K562 (cell line): Measurements from ENCODE around the gene C6orf62. TPM values are rescaled to one million over a fixed set of nuclear protein-coding genes. Genes with fewer than 3 reads are reported as not detected.
A peak's percentile ranks its signal among the peaks of the same experiment; 100 is the strongest.

Source experiments
- ATAC-seq: fragments of 200-7000 bp; cut with Tn5 transposase; 3 replicates; pipeline ENCODE4 v1.9.1; 2020; ENCODE audit warnings: moderate library complexity
- BruUV-seq: library from RNA; stranded (reverse); fragments of 400-500 nt; replicated peaks from 2 replicates; lab custom pipeline; 2021; lab: Mats Ljungman, UMichigan
- CTCF ChIA-PET: fragments of 300-600 bp; formaldehyde crosslinking; extraction: SDS; loops from one replicate; lab custom pipeline; 2021; ENCODE audit warnings: low intra/inter-chr PET ratio; lab: Yijun Ruan, JAX
- POLR2A ChIA-PET: fragments of 300-600, 350-650 bp; sonication (Branson Sonifier 250); formaldehyde crosslinking; extraction: SDS; loops from one replicate; lab custom pipeline; 2021; ENCODE audit warnings: antibody characterized with exemption, inconsistent platforms; lab: Yijun Ruan, JAX
- DNase-seq, 4 experiments: peaks; one replicate each; pipeline versions ENCODE4 v3.0.0 to v3.0.0-alpha.2; 2011 to 2018; ENCODE audit warnings: low spot score in 3 of 4, mixed read lengths in 3 of 4; ENCODE audit errors: extremely low read depth in 1 of 4
- FAIRE-seq: peaks from 2 replicates; lab custom pipeline; 2011; peaks lifted over from hg19 to GRCh38; lab: Jason Lieb, UNC
- H2AFZ ChIP-seq: 2 replicates; pipeline ENCODE4 v1.6.0; 2011; ENCODE audit warnings: low read depth, low read length, control low read depth, inconsistent platforms
- H3K27ac ChIP-seq: fragments of 200-600 bp; 3 replicates; pipeline ENCODE4 v1.8.0; 2011; ENCODE audit warnings: low read depth, mild to moderate bottlenecking, control low read depth, inconsistent platforms, low read length, moderate library complexity, mixed read lengths; ENCODE audit errors: extremely low read depth
- H3K27me3 ChIP-seq, 2 experiments: fragments of 300-600 bp in 1 of 2; 2 replicates in 1 of 2; 3 replicates in 1 of 2; pipeline versions ENCODE4 v1.6.0 to v1.8.0; 2011; ENCODE audit warnings: inconsistent platforms in 2 of 2, low read length in 2 of 2, mild to moderate bottlenecking in 1 of 2, mixed read lengths in 1 of 2, moderate library complexity in 1 of 2; ENCODE audit not compliant: control insufficient read depth in 2 of 2, insufficient read depth in 2 of 2
- H3K36me3 ChIP-seq: fragments of 300-600 bp; 3 replicates; pipeline ENCODE4 v1.8.0; 2011; ENCODE audit warnings: mild to moderate bottlenecking, low read length, inconsistent platforms; ENCODE audit not compliant: control insufficient read depth, insufficient read depth
- H3K4me1 ChIP-seq, 2 experiments: fragments of 200-600 bp in 1 of 2; replicated peaks in 1 of 2; 2 replicates in 1 of 2; 3 replicates in 1 of 2; pipeline versions ENCODE4 v1.5.1 to v1.8.0; 2011; ENCODE audit warnings: inconsistent platforms in 2 of 2, low read length in 2 of 2, mild to moderate bottlenecking in 1 of 2, mixed read lengths in 1 of 2, moderate library complexity in 1 of 2; ENCODE audit not compliant: control insufficient read depth in 2 of 2, insufficient read depth in 2 of 2
- H3K4me2 ChIP-seq: 2 replicates; pipeline ENCODE4 v1.6.1; 2011; ENCODE audit warnings: low read length, control low read depth, inconsistent platforms, mixed read lengths; ENCODE audit not compliant: insufficient read depth
- H3K4me3 ChIP-seq: fragments of 200-600 bp; sonication (generic), shearing (Covaris generic); 2 replicates; pipeline ENCODE4 v1.5.1; 2016; ENCODE audit warnings: control low read depth, inconsistent platforms
- H3K79me2 ChIP-seq: fragments of 200-600 bp; 3 replicates; pipeline ENCODE4 v1.8.0; 2011; ENCODE audit warnings: low read length, inconsistent platforms; ENCODE audit not compliant: control insufficient read depth, insufficient read depth
- H3K9ac ChIP-seq, 2 experiments: 2 replicates each; pipeline versions ENCODE4 v1.6.0 to v1.6.1; 2011; ENCODE audit warnings: low read depth in 2 of 2, low read length in 2 of 2, control low read depth in 1 of 2, inconsistent platforms in 1 of 2, mild to moderate bottlenecking in 1 of 2, mixed read lengths in 1 of 2; ENCODE audit not compliant: insufficient read depth in 1 of 2
- H3K9me1 ChIP-seq: one replicate; pipeline ENCODE4 v1.6.0; 2011; ENCODE audit warnings: inconsistent platforms, mild to moderate bottlenecking, low read length, moderate library complexity; ENCODE audit not compliant: control insufficient read depth, insufficient read depth
- H3K9me3 ChIP-seq: replicated peaks from 2 replicates; pipeline ENCODE4 v1.5.1; 2011; ENCODE audit warnings: low read depth, low read length, inconsistent platforms; ENCODE audit not compliant: control insufficient read depth, insufficient read depth
- H4K20me1 ChIP-seq: replicated peaks from 2 replicates; pipeline ENCODE4 v1.6.1; 2011; ENCODE audit warnings: low read length, inconsistent platforms, mixed read lengths; ENCODE audit not compliant: control insufficient read depth, insufficient read depth
- ATF4 ChIP-seq: fragments of 450-650 bp; formaldehyde crosslinking; IDR thresholded peaks from 2 replicates; pipeline ENCODE4 v1.4.0; 2022; ENCODE audit warnings: mild to moderate bottlenecking, moderate library complexity
- DEAF1 ChIP-seq: fragments of 450-650 bp; formaldehyde crosslinking; IDR thresholded peaks from 2 replicates; pipeline ENCODE4 v1.4.0; 2020; ENCODE audit warnings: mild to moderate bottlenecking, moderate library complexity
- GATAD2B ChIP-seq: fragments of 450-650 bp; IDR thresholded peaks from 2 replicates; pipeline ENCODE4 v1.6.1; 2017; ENCODE audit warnings: mild to moderate bottlenecking, borderline replicate concordance
- LCOR ChIP-seq: sonication (generic); formaldehyde crosslinking; IDR thresholded peaks from 2 replicates; pipeline ENCODE4 v1.8.0; 2022; ENCODE audit warnings: mild to moderate bottlenecking, missing genetic modification reagents
- PHF8 ChIP-seq: fragments of 200-600 bp; sonication (generic); IDR thresholded peaks from 2 replicates; pipeline ENCODE4 v1.6.1; 2012; ENCODE audit warnings: mixed run types, mild to moderate bottlenecking, inconsistent platforms, low read length, moderate library complexity, borderline replicate concordance
- RAD21 ChIP-seq, 2 experiments: fragments of 250-450 bp in 1 of 2; fragments of 450-650 bp in 1 of 2; sonication (Bioruptor Pico) in 1 of 2; formaldehyde crosslinking in 1 of 2; IDR thresholded peaks in 1 of 2; conservative IDR thresholded peaks in 1 of 2; 2 replicates each; pipeline versions ENCODE4 v1.4.0 to v1.8.0; 2020 to 2022; ENCODE audit warnings: mild to moderate bottlenecking in 2 of 2, moderate library complexity in 1 of 2
- SETDB1 ChIP-seq: IDR thresholded peaks from one replicate; pipeline ENCODE4 v1.6.1; 2012; ENCODE audit warnings: low read length, control low read depth, inconsistent platforms
- SIN3B ChIP-seq: fragments of 450-650 bp; IDR thresholded peaks from 2 replicates; pipeline ENCODE4 v1.6.1; 2017; ENCODE audit warnings: low read depth, mild to moderate bottlenecking, moderate library complexity
- SMC3 ChIP-seq: conservative IDR thresholded peaks from 2 replicates; pipeline ENCODE4 v1.6.1; 2011; ENCODE audit warnings: low read depth, low read length, improper control_type of control experiment; ENCODE audit not compliant: insufficient read depth
- THAP7 ChIP-seq: fragments of 250-450 bp; sonication (Bioruptor Pico); IDR thresholded peaks from 2 replicates; pipeline ENCODE4 v1.5.0; 2021
- YY1 ChIP-seq, 3 experiments: IDR thresholded peaks; 2 replicates each; pipeline ENCODE4 v1.6.1; 2011; ENCODE audit warnings: low read length in 2 of 3, mild to moderate bottlenecking in 2 of 3, moderate library complexity in 2 of 3, borderline replicate concordance in 1 of 3, control low read depth in 1 of 3, low read depth in 1 of 3; ENCODE audit not compliant: insufficient read depth in 3 of 3, insufficient replicate concordance in 2 of 3, control insufficient read depth in 1 of 3, insufficient read length in 1 of 3; ENCODE audit errors: extremely low read depth in 1 of 3
- ZBTB17 ChIP-seq: fragments of 450-650 bp; formaldehyde crosslinking; IDR thresholded peaks from 2 replicates; pipeline ENCODE4 v1.4.0; 2020; ENCODE audit warnings: mild to moderate bottlenecking
- ZFP1 ChIP-seq: fragments of 450-650 bp; formaldehyde crosslinking; IDR thresholded peaks from 2 replicates; pipeline ENCODE4 v1.4.0; 2020; ENCODE audit warnings: mild to moderate bottlenecking, mixed read lengths
- ZFP91 ChIP-seq: sonication (generic); formaldehyde crosslinking; IDR thresholded peaks from 2 replicates; pipeline ENCODE4 v1.8.0; 2022; ENCODE audit warnings: mild to moderate bottlenecking, missing genetic modification reagents
- ZNF668 ChIP-seq: fragments of 250-450 bp; sonication (Bioruptor Pico); IDR thresholded peaks from 2 replicates; pipeline ENCODE4 v1.8.0; 2022; ENCODE audit warnings: mild to moderate bottlenecking, inconsistent platforms
- WGBS: fragments of 100-300 bp; shearing (Covaris generic); methylation state at CpG from one replicate; pipeline ENCODE4 v1.1.6; 2016; ENCODE audit warnings: low coverage, mixed read lengths; ENCODE audit not compliant: insufficient coverage; ENCODE audit errors: missing lambda C conversion rate; 5-methylcytosine and 5-hydroxymethylcytosine counted together
- in situ Hi-C: fragments of 300-500 bp; cut with MboI; formaldehyde crosslinking; loops from 4 replicates; pipeline ENCODE4 v1.15.0; 2018; ENCODE audit warnings: inconsistent platforms, mixed read lengths
- intact Hi-C: fragments of 100-400 bp; cut with micrococcal nuclease; formaldehyde crosslinking; loops from 2 replicates; pipeline ENCODE4 v1.14.2; 2022
- polyA plus RNA-seq, 8 experiments: library from polyadenylated mRNA; depleted of rRNA in 4 of 8; stranded (reverse) in 5 of 8; unstranded in 3 of 8; fragments of >200 nt; fragmentation: Nextera tagmentation in 2 of 8; fragmentation: Illumina TruSeq in 1 of 8; extraction: Ambion mirVana in 2 of 8; extraction: Trizol in 1 of 8; gene quantifications; 2 replicates each; pipeline versions ENCODE4 v1.2.1 to v1.2.3, GENCODE V29; 2011 to 2014; ENCODE audit warnings: inconsistent platforms in 1 of 8, missing spikeins in 1 of 8
- total RNA-seq, 7 experiments: library from RNA; depleted of rRNA in 6 of 7; stranded (reverse); fragments of >200 nt in 6 of 7; fragmentation: Illumina TruSeq in 2 of 7; extraction: Trizol in 2 of 7; gene quantifications; 2 replicates each; pipeline versions ENCODE4 v1.2.1 to v1.2.3, GENCODE V29; 2011 to 2021; ENCODE audit warnings: low replicate concordance in 1 of 7

Gene C6orf62
- total and polyA plus RNA-seq, 9 of the 15 experiments (the other 6 are each of a cell fraction or from before 2014, with no cell fraction given), result 48.5 to 579 (median 111) TPM

GRCh38 chr6:24766680-24767462 lies 47.9 kb upstream of the C6orf62 start:
- no peak overlapping the region for H3K4me3 ChIP-seq
- ATAC-seq (peak; percentile 59), DNase-seq (no peak), FAIRE-seq (no peak)
- H3K9ac ChIP-seq, result no peak overlapping the region
- H3K27ac ChIP-seq, result no peak overlapping the region
- no peaks in the 10 kb centered on the region for H3K9me1 ChIP-seq
- in situ Hi-C loops (loop anchor here (10.0 kb wide), 1 partner anchor 192 kb away; no protein-coding TSS in a partner anchor), intact Hi-C loops (loop anchor here (1.0 to 5.0 kb wide), 3 partner anchors 186 to 485 kb away; no protein-coding TSS in a partner anchor)
- WGBS, result 45% methylated on average over 9 of the region's 9 CpGs
- peak overlapping the region; percentile 48; the same call in 1 of the 2 replicates for H2AFZ ChIP-seq
- no peaks in the 10 kb centered on the region for H3K27me3 ChIP-seq
- no peak overlapping the region for H3K4me2 ChIP-seq
- H3K36me3 ChIP-seq, result no peaks in the 10 kb centered on the region
- H4K20me1 ChIP-seq, result no peaks in the 10 kb centered on the region
- no peaks in the 10 kb centered on the region for H3K9me3 ChIP-seq
- POLR2A ChIA-PET, result interaction anchor here (1.0 kb wide), 1 partner anchor 12 kb away, joined by 3 read pairs; no protein-coding TSS in a partner anchor
- CTCF ChIA-PET, result interaction anchor here (0.6 to 2.8 kb wide), 5 partner anchors 45 to 484 kb away, joined by 3 to 21 read pairs (median 5); no protein-coding TSS in a partner anchor
- H3K4me1 ChIP-seq, result no peaks in the 10 kb centered on the region; a peak in 1 of 5 replicates
- no TSS peak for BruUV-seq
- no peaks in the 10 kb centered on the region for H3K79me2 ChIP-seq
- TF ChIP-seq PHF8, result no peak
- no peak for TF ChIP-seq ZNF668 (CRISPR knock-in tag)
- no peak for TF ChIP-seq SIN3B
- no peak for TF ChIP-seq YY1 (IDR thresholded peaks at IDR 0.05; ENCODE audit: borderline replicate concordance in 1 of 3, control insufficient read depth in 1 of 3, extremely low read depth in 1 of 3, insufficient read depth in 3 of 3, insufficient read length in 1 of 3, insufficient replicate concordance in 2 of 3, low read depth in 1 of 3, low read length in 2 of 3)
- no peak for TF ChIP-seq LCOR (CRISPR knock-in tag)
- TF ChIP-seq SETDB1, result no peak
- no peak for TF ChIP-seq ZFP1
- TF ChIP-seq SMC3, result peak; percentile 39; the same call in 1 of the 2 replicates
- no peak for TF ChIP-seq GATAD2B
- no peak for TF ChIP-seq ATF4 (CRISPR knock-in tag)
- no peak for TF ChIP-seq ZFP91
- TF ChIP-seq DEAF1 (CRISPR knock-in tag), result peak; percentile 74
- TF ChIP-seq RAD21 (CRISPR knock-in tag; conservative IDR thresholded peaks at IDR 0.05 in 1 of 2, IDR thresholded peaks at IDR 0.05 in 1 of 2), result peak; percentile 77 to 78
- no peak for TF ChIP-seq THAP7
- TF ChIP-seq ZBTB17 (CRISPR knock-in tag), result no peak
